Lung (tissue), 12 donors: ENCODE measurements around the gene CGNL1. TPM values are rescaled to one million over a fixed set of nuclear protein-coding genes. Genes with fewer than 3 reads are reported as not detected.

Experiments used
- ATAC-seq: fragments of 200-7000 bp; cut with Tn5 transposase; one replicate; pipeline ENCODE4 v1.9.1; 2020; ENCODE audit warnings: moderate number of reproducible peaks; ENCODE audit not compliant: insufficient read depth, low FRiP score
- DNase-seq, 3 donors: peaks; one replicate each; pipeline ENCODE4 v3.0.0-alpha.2; 2013 to 2017
- H3K27ac ChIP-seq, 2 donors: one replicate each; pipeline ENCODE4 v1.5.1; 2013; ENCODE audit warnings: mild to moderate bottlenecking in 2 of 2, moderate library complexity in 2 of 2, control low read depth in 1 of 2, inconsistent platforms in 1 of 2, low read depth in 1 of 2, low read length in 1 of 2
- H3K27me3 ChIP-seq, 3 donors: one replicate each; pipeline ENCODE4 v1.5.1; 2013; ENCODE audit warnings: low read length in 2 of 3; ENCODE audit not compliant: control insufficient read depth in 3 of 3, insufficient read depth in 3 of 3
- H3K36me3 ChIP-seq, 4 donors: one replicate each; pipeline ENCODE4 v1.5.1; 2013; ENCODE audit warnings: low read length in 4 of 4, mild to moderate bottlenecking in 1 of 4, moderate library complexity in 1 of 4; ENCODE audit not compliant: control insufficient read depth in 4 of 4, insufficient read depth in 4 of 4
- H3K4me1 ChIP-seq, 5 donors: one replicate each; pipeline ENCODE4 v1.5.1; 2013; ENCODE audit warnings: low read length in 5 of 5, mild to moderate bottlenecking in 2 of 5, moderate library complexity in 1 of 5; ENCODE audit not compliant: control insufficient read depth in 5 of 5, insufficient read depth in 5 of 5
- H3K4me3 ChIP-seq: one replicate; pipeline ENCODE4 v1.5.1; 2013; ENCODE audit warnings: mild to moderate bottlenecking, control low read depth, moderate library complexity
- H3K9ac ChIP-seq, 2 donors: one replicate each; pipeline ENCODE4 v1.5.1; 2013; ENCODE audit warnings: low read length in 2 of 2, control low read depth in 1 of 2; ENCODE audit not compliant: insufficient read depth in 1 of 2
- H3K9me3 ChIP-seq, 4 donors: one replicate each; pipeline ENCODE4 v1.5.1; 2013; ENCODE audit warnings: low read length in 3 of 4, mild to moderate bottlenecking in 1 of 4, moderate library complexity in 1 of 4; ENCODE audit not compliant: control insufficient read depth in 4 of 4, insufficient read depth in 3 of 4
- CTCF ChIP-seq: IDR thresholded peaks from 2 replicates; pipeline ENCODE4 v1.5.1; 2012; ENCODE audit warnings: mild to moderate bottlenecking; ENCODE audit errors: control extremely low read depth, extremely low read depth
- WGBS, 2 donors: extraction: QIAGEN DNeasy Blood & Tissue Kit; methylation state at CpG; one replicate each; pipeline ENCODE4 v1.1.7; 2013; 5-methylcytosine and 5-hydroxymethylcytosine counted together
- polyA plus RNA-seq, 2 donors: library from polyadenylated mRNA; stranded (reverse); fragments of 200-250 nt; gene quantifications; one replicate each; pipeline ENCODE4 v1.2.1, GENCODE V29; 2013
- total RNA-seq, 2 donors: library from RNA; depleted of rRNA in 1 of 2; stranded (reverse); fragments of >200 nt in 1 of 2; gene quantifications; one replicate each; pipeline ENCODE4 v1.2.1, GENCODE V29; 2014 to 2021
- donor health status: control.
- donor health status: control.
- donor health status: Bipolar disorder and iron deficiency.
- donor health status: healthy.
- donor health status: DM: yes; HTN: yes; CAD: no.

The CGNL1 gene
- total and polyA plus RNA-seq, 4 donors, result 9.0 to 42.5 (median 22.9) TPM

GRCh38 chr15:57421551-57421950, 45.2 kb downstream of the CGNL1 start:
- DNase-seq (no peak), ATAC-seq (no peak)
- Histone ChIP-seq H3K27me3 (no peaks in the 10 kb centered on the region), H3K4me1 (peaks cover 0 to 8% (median 2%) of the 10 kb centered on the region in 5 donors), H3K4me3 (no peak overlapping the region), H3K27ac (peak overlapping the region in 1 of 2 donors; percentile 15), H3K36me3 (peaks cover 0 to 1% (median 0%) of the 10 kb centered on the region in 4 donors), H3K9me3 (no peaks in the 10 kb centered on the region), H3K9ac (no peak overlapping the region)
- WGBS, 2 donors, result 52 to 55% methylated on average over 6 of the region's 6 CpGs
- TF ChIP-seq CTCF, result no peak

- Histone ChIP-seq H3K4me1 (peaks cover 0 to 8% (median 3%) of the 10 kb centered on the region in 5 donors), H3K9ac (no peak overlapping the region), H3K27ac (no peak overlapping the region), H3K36me3 (peaks cover 0 to 1% (median 0%) of the 10 kb centered on the region in 4 donors), H3K4me3 (no peak overlapping the region), H3K9me3 (no peaks in the 10 kb centered on the region), H3K27me3 (no peaks in the 10 kb centered on the region)
- DNase-seq (no peak), ATAC-seq (peak; percentile 14)
- 72 to 86% methylated on average over 2 of the region's 2 CpGs for WGBS, 2 donors
- TF ChIP-seq CTCF, result no peak
Measured at GRCh38 chr15:57422113-57422754, 45.9 kb downstream of the CGNL1 start.

GRCh38 chr15:57423599-57424140, 47.4 kb downstream of the CGNL1 start:
- Histone ChIP-seq H3K9ac (no peak overlapping the region), H3K27ac (no peak overlapping the region), H3K4me3 (no peak overlapping the region), H3K36me3 (no peaks in the 10 kb centered on the region), H3K9me3 (no peaks in the 10 kb centered on the region), H3K27me3 (no peaks in the 10 kb centered on the region), H3K4me1 (peaks cover 3 to 18% (median 6%) of the 10 kb centered on the region in 5 donors)
- DNase-seq (no peak), ATAC-seq (no peak)
- WGBS, 2 donors, result 88 to 94% methylated on average over 15 of the region's 15 CpGs
- TF ChIP-seq CTCF, result no peak
